ENCODE measurements around the gene RPA4. TPM values are rescaled to one million over a fixed set of nuclear protein-coding genes. Genes with fewer than 3 reads are reported as not detected.

The RPA4 gene, protein sequence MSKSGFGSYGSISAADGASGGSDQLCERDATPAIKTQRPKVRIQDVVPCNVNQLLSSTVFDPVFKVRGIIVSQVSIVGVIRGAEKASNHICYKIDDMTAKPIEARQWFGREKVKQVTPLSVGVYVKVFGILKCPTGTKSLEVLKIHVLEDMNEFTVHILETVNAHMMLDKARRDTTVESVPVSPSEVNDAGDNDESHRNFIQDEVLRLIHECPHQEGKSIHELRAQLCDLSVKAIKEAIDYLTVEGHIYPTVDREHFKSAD
- total RNA-seq = under 1 TPM; 0.67 to 0.69 TPM

DNA sequence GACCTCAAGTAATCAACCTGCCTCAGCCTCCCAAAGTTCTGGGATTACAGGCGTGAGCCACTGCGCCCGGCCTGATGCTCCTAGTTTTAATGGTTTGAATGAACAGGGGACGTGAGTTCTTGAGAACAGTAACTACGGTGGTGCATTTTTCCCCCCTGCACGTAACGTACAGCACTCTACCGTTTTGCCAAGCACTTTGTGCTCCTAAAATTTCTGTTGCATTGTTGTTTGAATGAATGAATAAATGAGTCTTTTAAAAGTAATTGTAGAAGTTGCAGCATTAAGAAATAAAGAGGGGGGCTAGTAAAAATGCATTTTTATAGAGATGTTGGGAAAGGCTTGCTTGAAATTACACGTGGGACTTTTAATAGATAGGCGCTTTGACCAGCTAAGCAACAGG is at the start of gene RPA4:
RPA4 (plus strand) TSS at position 301 of the 400 bp plus-strand sequence. CDS start 403 bp downstream, outside the sequence.

Other genes starting within 250 kb of the RPA4 start
- 10 to 100 TPM; 21.7 to 22.3 TPM for gene DIAPH2, start 199.1 kb upstream of the RPA4 start, total RNA-seq